BLaER1 (cell line): ENCODE results near the gene PTPRD.

Experiments used
- H3K27ac ChIP-seq: shearing (Covaris generic); formaldehyde crosslinking; 2 replicates; pipeline ENCODE4 v1.8.1; 2022
- H3K27me3 ChIP-seq: shearing (Covaris generic); formaldehyde crosslinking; 2 replicates; pipeline ENCODE4 v1.8.1; 2022
- H3K36me3 ChIP-seq: shearing (Covaris generic); formaldehyde crosslinking; 2 replicates; pipeline ENCODE4 v1.8.1; 2022
- H3K4me1 ChIP-seq: shearing (Covaris generic); formaldehyde crosslinking; 2 replicates; pipeline ENCODE4 v1.8.1; 2022
- H3K4me2 ChIP-seq: shearing (Covaris generic); formaldehyde crosslinking; 2 replicates; pipeline ENCODE4 v1.8.1; 2022
- H3K4me3 ChIP-seq: shearing (Covaris generic); formaldehyde crosslinking; 2 replicates; pipeline ENCODE4 v1.8.1; 2022
- H3K9ac ChIP-seq: shearing (Covaris generic); formaldehyde crosslinking; 2 replicates; pipeline ENCODE4 v1.8.1; 2022
- H3K9me3 ChIP-seq: shearing (Covaris generic); formaldehyde crosslinking; 2 replicates; pipeline ENCODE4 v1.8.1; 2022
- H4K20me1 ChIP-seq: shearing (Covaris generic); formaldehyde crosslinking; 2 replicates; pipeline ENCODE4 v1.8.1; 2022
- Cebpa-rat ChIP-seq: shearing (Covaris generic); IDR thresholded peaks from 2 replicates; pipeline ENCODE4 v1.8.1; 2022

The PTPRD gene

GRCh38 chr9:8899511-8899910, 1713.3 kb downstream of the PTPRD start:
- Histone ChIP-seq H3K27ac (no peak overlapping the region), H3K4me2 (no peak overlapping the region), H3K27me3 (no peaks in the 10 kb centered on the region), H3K36me3 (no peaks in the 10 kb centered on the region), H3K4me3 (no peak overlapping the region), H4K20me1 (no peaks in the 10 kb centered on the region), H3K4me1 (no peaks in the 10 kb centered on the region), H3K9ac (no peak overlapping the region), H3K9me3 (no peaks in the 10 kb centered on the region)
- no peak for TF ChIP-seq Cebpa-rat

DNA sequence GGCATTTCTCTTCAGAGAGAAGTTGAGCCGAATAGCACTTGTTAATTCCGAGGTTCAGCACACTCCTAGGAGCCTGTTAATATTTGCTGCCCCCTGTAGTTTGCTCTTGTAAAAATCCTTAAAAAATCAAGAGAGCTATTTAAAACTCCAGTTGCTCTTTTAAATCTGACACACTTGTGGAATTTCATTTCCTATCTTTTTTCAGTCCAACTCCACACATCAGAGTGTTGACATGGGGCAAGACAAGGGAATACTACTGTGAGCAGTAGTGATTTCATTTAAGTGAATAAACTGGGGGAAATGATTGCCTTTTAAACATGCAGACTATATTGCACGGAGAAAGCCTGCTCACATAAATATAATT, 1717.0 kb downstream of the PTPRD start:
- Histone ChIP-seq H3K4me1 (no peaks in the 10 kb centered on the region), H3K27me3 (no peaks in the 10 kb centered on the region), H3K4me2 (no peak overlapping the region), H3K9me3 (no peaks in the 10 kb centered on the region), H3K4me3 (no peak overlapping the region), H3K36me3 (no peaks in the 10 kb centered on the region), H3K27ac (no peak overlapping the region), H3K9ac (no peak overlapping the region), H4K20me1 (no peaks in the 10 kb centered on the region)
- no peak for TF ChIP-seq Cebpa-rat

GRCh38 chr9:8895106-8895860, 1717.5 kb downstream of the PTPRD start:
- no peak for TF ChIP-seq Cebpa-rat
- Histone ChIP-seq H3K27ac (no peak overlapping the region), H3K9ac (no peak overlapping the region), H3K27me3 (no peaks in the 10 kb centered on the region), H3K4me1 (no peaks in the 10 kb centered on the region), H4K20me1 (no peaks in the 10 kb centered on the region), H3K9me3 (no peaks in the 10 kb centered on the region), H3K4me2 (no peak overlapping the region), H3K36me3 (no peaks in the 10 kb centered on the region), H3K4me3 (no peak overlapping the region)

GRCh38 chr9:8890695-8891094, 1722.1 kb downstream of the PTPRD start:
- H3K4me1 ChIP-seq: no peaks in the 10 kb centered on the region
- H3K4me3 ChIP-seq: no peak overlapping the region
- no peaks in the 10 kb centered on the region for H3K27me3 ChIP-seq
- H3K27ac ChIP-seq: no peak overlapping the region
- no peak overlapping the region for H3K4me2 ChIP-seq
- H3K9ac ChIP-seq: no peak overlapping the region
- no peak for TF ChIP-seq Cebpa-rat
- no peaks in the 10 kb centered on the region for H4K20me1 ChIP-seq
- no peaks in the 10 kb centered on the region for H3K36me3 ChIP-seq
- H3K9me3 ChIP-seq: no peaks in the 10 kb centered on the region

DNA sequence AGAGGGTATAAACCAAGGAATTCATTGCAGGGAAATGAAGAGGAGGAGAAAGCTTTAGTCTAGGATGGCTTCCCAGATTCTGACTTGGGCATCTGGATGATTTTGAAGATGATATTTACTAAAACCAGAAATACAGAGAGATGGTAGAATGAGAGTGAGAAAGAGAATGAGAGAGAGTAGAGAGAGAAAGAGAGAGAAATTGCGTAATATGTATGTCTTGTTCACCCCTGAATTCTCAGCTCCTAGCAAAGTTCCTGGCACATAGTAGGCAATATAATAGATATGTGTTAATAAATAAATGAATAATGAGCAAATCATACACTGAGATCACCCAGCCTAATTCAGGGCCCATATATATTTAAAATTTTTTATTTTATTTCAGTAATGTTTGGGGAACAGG, 1723.7 kb downstream of the PTPRD start:
- Histone ChIP-seq H3K4me3 (no peak overlapping the region), H4K20me1 (no peaks in the 10 kb centered on the region), H3K9me3 (no peaks in the 10 kb centered on the region), H3K9ac (no peak overlapping the region), H3K27ac (no peak overlapping the region), H3K4me2 (no peak overlapping the region), H3K4me1 (no peaks in the 10 kb centered on the region), H3K27me3 (no peaks in the 10 kb centered on the region), H3K36me3 (no peaks in the 10 kb centered on the region)
- TF ChIP-seq Cebpa-rat: peak; percentile 67; the same call in 1 of the 2 replicates

DNA sequence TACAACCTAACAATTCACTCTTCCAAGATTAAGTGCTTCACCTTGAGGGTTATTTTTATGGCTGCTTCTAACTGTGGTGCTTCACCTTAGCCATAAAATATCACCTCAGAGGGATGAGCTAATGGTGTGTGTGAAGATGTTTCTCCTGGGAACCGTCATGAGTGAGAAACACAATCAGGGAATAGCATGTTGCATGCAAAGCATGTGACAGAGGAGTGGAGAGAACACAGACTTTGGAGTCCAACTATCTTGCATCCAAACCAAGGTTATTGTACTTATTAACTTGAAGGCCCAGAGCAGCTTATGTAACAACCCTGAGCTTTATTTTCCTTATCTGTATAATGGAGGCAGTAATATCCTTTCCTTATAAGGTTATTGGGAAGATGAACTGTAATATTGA, 1724.2 kb downstream of the PTPRD start:
- no peak overlapping the region for H3K9ac ChIP-seq
- no peaks in the 10 kb centered on the region for H3K9me3 ChIP-seq
- no peaks in the 10 kb centered on the region for H4K20me1 ChIP-seq
- TF ChIP-seq Cebpa-rat: no peak
- H3K4me2 ChIP-seq: no peak overlapping the region
- no peak overlapping the region for H3K27ac ChIP-seq
- H3K4me1 ChIP-seq: no peaks in the 10 kb centered on the region
- H3K27me3 ChIP-seq: no peaks in the 10 kb centered on the region
- no peak overlapping the region for H3K4me3 ChIP-seq
- H3K36me3 ChIP-seq: no peaks in the 10 kb centered on the region

DNA sequence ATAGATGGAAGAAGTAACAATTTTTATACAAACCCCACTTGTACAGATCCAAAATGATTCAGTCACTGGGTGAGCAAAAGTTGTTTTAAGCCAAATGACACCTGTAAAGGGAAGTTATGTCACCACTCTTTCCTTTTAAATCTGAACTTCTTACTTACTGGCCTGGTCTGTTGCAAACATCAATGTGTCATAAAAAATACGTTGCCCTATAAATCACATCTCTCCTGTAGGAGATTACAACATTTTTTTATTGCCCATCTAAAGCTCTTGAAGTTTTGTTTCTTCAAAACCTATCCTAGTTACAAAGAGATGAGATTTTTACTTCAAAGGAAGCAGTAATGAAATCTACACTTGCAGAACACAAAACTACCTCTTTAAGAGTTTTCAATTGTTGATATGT, 1725.4 kb downstream of the PTPRD start:
- no peaks in the 10 kb centered on the region for H4K20me1 ChIP-seq
- no peaks in the 10 kb centered on the region for H3K4me1 ChIP-seq
- no peaks in the 10 kb centered on the region for H3K36me3 ChIP-seq
- no peak overlapping the region for H3K4me2 ChIP-seq
- no peak overlapping the region for H3K27ac ChIP-seq
- H3K9ac ChIP-seq: no peak overlapping the region
- H3K9me3 ChIP-seq: no peaks in the 10 kb centered on the region
- no peak overlapping the region for H3K4me3 ChIP-seq
- TF ChIP-seq Cebpa-rat: no peak
- no peaks in the 10 kb centered on the region for H3K27me3 ChIP-seq

DNA sequence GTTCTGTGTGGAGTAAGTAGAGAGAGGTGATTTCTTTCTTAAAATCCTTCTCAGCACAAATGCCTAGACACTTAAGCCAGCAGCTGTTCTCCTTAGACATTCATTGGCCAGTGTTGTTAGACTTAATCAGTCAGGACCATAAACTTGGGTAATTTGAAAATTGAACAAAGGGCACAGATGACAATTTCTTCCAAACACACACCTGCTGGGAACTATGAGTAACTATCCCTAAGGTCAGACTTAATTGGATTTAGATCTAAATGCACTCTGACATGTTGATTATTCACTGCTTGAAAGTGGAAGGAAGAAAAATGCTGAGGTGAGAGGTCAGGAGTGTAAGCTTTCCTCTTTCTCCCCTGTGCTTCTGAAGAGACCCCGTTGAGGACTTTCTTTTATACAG, 1729.5 kb downstream of the PTPRD start:
- Histone ChIP-seq H3K9ac (no peak overlapping the region), H4K20me1 (no peaks in the 10 kb centered on the region), H3K36me3 (no peaks in the 10 kb centered on the region), H3K4me3 (no peak overlapping the region), H3K27me3 (no peaks in the 10 kb centered on the region), H3K4me1 (no peaks in the 10 kb centered on the region), H3K4me2 (no peak overlapping the region), H3K27ac (no peak overlapping the region), H3K9me3 (no peaks in the 10 kb centered on the region)
- no peak for TF ChIP-seq Cebpa-rat

DNA sequence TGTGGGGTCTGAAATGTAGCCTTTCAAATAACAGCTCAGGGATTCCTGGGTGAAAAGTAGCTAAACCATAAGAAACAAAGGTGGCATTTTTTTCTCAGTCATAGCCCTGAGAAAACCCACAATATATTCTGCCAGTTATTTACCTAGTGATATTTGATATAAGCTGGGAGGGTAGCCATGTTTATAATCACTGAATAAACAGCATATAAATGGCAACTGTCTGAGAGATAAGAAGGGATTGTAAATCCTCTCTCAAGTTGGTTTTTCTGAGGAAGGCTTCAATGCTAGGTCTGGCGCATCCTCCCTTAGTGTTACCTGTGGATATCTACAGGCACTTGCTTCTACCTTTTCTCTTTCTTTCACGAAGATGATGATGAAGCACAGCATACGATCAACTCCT, 1732.7 kb downstream of the PTPRD start:
- Histone ChIP-seq H3K4me3 (no peak overlapping the region), H4K20me1 (no peaks in the 10 kb centered on the region), H3K9ac (no peak overlapping the region), H3K4me1 (no peaks in the 10 kb centered on the region), H3K36me3 (no peaks in the 10 kb centered on the region), H3K9me3 (no peaks in the 10 kb centered on the region), H3K27me3 (no peaks in the 10 kb centered on the region), H3K4me2 (no peak overlapping the region), H3K27ac (no peak overlapping the region)
- no peak for TF ChIP-seq Cebpa-rat

- Histone ChIP-seq H3K9me3 (no peaks in the 10 kb centered on the region), H3K27me3 (no peaks in the 10 kb centered on the region), H3K4me2 (no peak overlapping the region), H3K9ac (no peak overlapping the region), H3K4me3 (no peak overlapping the region), H3K4me1 (no peaks in the 10 kb centered on the region), H3K27ac (no peak overlapping the region), H3K36me3 (no peaks in the 10 kb centered on the region), H4K20me1 (no peaks in the 10 kb centered on the region)
- no peak for TF ChIP-seq Cebpa-rat
These were observed 1733.5 kb downstream of the PTPRD start for GRCh38 chr9:8879284-8879683.
